Endodermal cell (in vitro differentiated cells): Measurements from ENCODE around the gene TRAPPC3. TPM values are rescaled to one million over a fixed set of nuclear protein-coding genes. Genes with fewer than 3 reads are reported as not detected.

Source experiments
- DNase-seq: peaks from one replicate; pipeline ENCODE4 v3.0.0-alpha.2; 2017
- H3K27ac ChIP-seq: 2 replicates; pipeline ENCODE4 v1.5.1; 2013; ENCODE audit warnings: mild to moderate bottlenecking, low read depth, low read length, moderate library complexity
- H3K27me3 ChIP-seq: 2 replicates; pipeline ENCODE4 v1.6.1; 2013; ENCODE audit warnings: mild to moderate bottlenecking, low read length, moderate library complexity; ENCODE audit not compliant: insufficient read depth, control insufficient read depth, poor library complexity, severe bottlenecking
- H3K36me3 ChIP-seq: 2 replicates; pipeline ENCODE4 v1.7.0; 2013; ENCODE audit warnings: mild to moderate bottlenecking, low read length, moderate library complexity; ENCODE audit not compliant: control insufficient read depth, insufficient read depth
- H3K4me1 ChIP-seq: one replicate; pipeline ENCODE4 v1.7.0; 2013; ENCODE audit warnings: low read length; ENCODE audit not compliant: control insufficient read depth, insufficient read depth
- H3K4me3 ChIP-seq: 2 replicates; pipeline ENCODE4 v1.5.1; 2013; ENCODE audit warnings: mild to moderate bottlenecking, low read length, moderate library complexity
- H3K9ac ChIP-seq: 2 replicates; pipeline ENCODE4 v1.6.1; 2013; ENCODE audit warnings: mild to moderate bottlenecking, low read length, moderate library complexity; ENCODE audit not compliant: poor library complexity, severe bottlenecking; ENCODE audit errors: extremely low read depth
- H3K9me3 ChIP-seq: 2 replicates; pipeline ENCODE4 v1.6.1; 2013; ENCODE audit warnings: mild to moderate bottlenecking, low read length, moderate library complexity; ENCODE audit not compliant: control insufficient read depth
- H3K27ac Mint-ChIP-seq: 2 replicates; pipeline ENCODE4 v1.8.0; 2020; ENCODE audit warnings: mixed read lengths
- H3K27me3 Mint-ChIP-seq: 2 replicates; pipeline ENCODE4 v1.8.0; 2021; ENCODE audit warnings: mild to moderate bottlenecking, mixed read lengths; ENCODE audit not compliant: insufficient read depth
- H3K36me3 Mint-ChIP-seq: 2 replicates; pipeline ENCODE4 v1.8.0; 2020; ENCODE audit warnings: low read depth, mixed read lengths
- H3K4me1 Mint-ChIP-seq: 2 replicates; pipeline ENCODE4 v1.8.0; 2020; ENCODE audit warnings: mixed read lengths
- H3K4me3 Mint-ChIP-seq: 2 replicates; pipeline ENCODE4 v1.8.0; 2020; ENCODE audit warnings: mild to moderate bottlenecking, moderate library complexity, mixed read lengths
- H3K9me3 Mint-ChIP-seq: 2 replicates; pipeline ENCODE4 v1.8.0; 2020; ENCODE audit warnings: mild to moderate bottlenecking, mixed read lengths
- WGBS, 2 experiments: methylation state at CpG; one replicate each; pipeline versions ENCODE4 v1.1.5 to v1.1.7; 2013; ENCODE audit warnings: missing lambda C conversion rate in 2 of 2, mixed read lengths in 1 of 2; ENCODE audit not compliant: insufficient coverage in 1 of 2, insufficient read length in 1 of 2; 5-methylcytosine and 5-hydroxymethylcytosine counted together
- total RNA-seq, 2 donors: library from RNA; stranded (reverse); fragmentation: NEBNext Ultra II Directional in 1 of 2; extraction: Animal tissue kit (Norgen Biotek cat#: 25700) in 1 of 2; gene quantifications; 2 replicates in 1 of 2; 3 replicates in 1 of 2; pipeline ENCODE4 v1.2.1, GENCODE V29; 2021
- TF ChIP-seq, protein P1 (sequence below): fragments of 200-600 bp; sonication (generic); conservative IDR thresholded peaks from 2 replicates; pipeline ENCODE4 v1.5.0; 2021; ENCODE audit warnings: antibody characterized with exemption, mild to moderate bottlenecking

TRAPPC3 gene
- total RNA-seq, 2 donors from 2014 or later, result 61.5 to 79.9 TPM

DNA sequence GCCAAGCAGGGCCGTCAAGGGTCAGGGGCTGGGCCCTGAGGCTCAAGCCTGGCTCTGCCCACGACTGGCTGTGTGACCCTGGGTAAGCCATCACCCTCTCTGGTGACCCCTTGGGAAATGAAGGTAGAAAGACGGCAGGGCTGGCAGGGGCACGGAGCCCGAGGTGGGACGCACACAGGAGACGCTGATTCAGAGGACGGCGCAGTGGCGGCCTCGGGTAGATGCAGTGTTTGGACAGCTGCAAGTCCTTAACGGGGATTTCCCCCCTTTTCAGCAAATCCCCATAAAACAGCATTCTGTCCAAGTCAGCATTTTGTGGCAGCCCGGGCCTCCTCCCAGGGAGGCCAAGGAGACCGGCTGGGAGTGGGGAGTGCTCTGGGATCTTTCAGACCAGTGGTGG, 41.0 kb downstream of the TRAPPC3 start:
- Mint-ChIP-seq H3K4me3 (no peak overlapping the region), H3K9me3 (no peaks in the 10 kb centered on the region), H3K36me3 (no peaks in the 10 kb centered on the region), H3K4me1 (no peaks in the 10 kb centered on the region), H3K27ac (no peak overlapping the region), H3K27me3 (no peaks in the 10 kb centered on the region)
- H3K9ac ChIP-seq, result no peak overlapping the region
- H3K4me3 ChIP-seq, result no peak overlapping the region
- H3K4me1 ChIP-seq, result no peaks in the 10 kb centered on the region
- TF ChIP-seq, protein P1, sequence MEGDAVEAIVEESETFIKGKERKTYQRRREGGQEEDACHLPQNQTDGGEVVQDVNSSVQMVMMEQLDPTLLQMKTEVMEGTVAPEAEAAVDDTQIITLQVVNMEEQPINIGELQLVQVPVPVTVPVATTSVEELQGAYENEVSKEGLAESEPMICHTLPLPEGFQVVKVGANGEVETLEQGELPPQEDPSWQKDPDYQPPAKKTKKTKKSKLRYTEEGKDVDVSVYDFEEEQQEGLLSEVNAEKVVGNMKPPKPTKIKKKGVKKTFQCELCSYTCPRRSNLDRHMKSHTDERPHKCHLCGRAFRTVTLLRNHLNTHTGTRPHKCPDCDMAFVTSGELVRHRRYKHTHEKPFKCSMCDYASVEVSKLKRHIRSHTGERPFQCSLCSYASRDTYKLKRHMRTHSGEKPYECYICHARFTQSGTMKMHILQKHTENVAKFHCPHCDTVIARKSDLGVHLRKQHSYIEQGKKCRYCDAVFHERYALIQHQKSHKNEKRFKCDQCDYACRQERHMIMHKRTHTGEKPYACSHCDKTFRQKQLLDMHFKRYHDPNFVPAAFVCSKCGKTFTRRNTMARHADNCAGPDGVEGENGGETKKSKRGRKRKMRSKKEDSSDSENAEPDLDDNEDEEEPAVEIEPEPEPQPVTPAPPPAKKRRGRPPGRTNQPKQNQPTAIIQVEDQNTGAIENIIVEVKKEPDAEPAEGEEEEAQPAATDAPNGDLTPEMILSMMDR, result no peak
- H3K36me3 ChIP-seq, result no peaks in the 10 kb centered on the region
- 89 to 91% methylated on average over 12 to 14 of the region's 14 CpGs for WGBS, 2 experiments
- H3K9me3 ChIP-seq, result no peaks in the 10 kb centered on the region
- H3K27me3 ChIP-seq, result no peaks in the 10 kb centered on the region
- no peak for DNase-seq
- no peak overlapping the region for H3K27ac ChIP-seq

DNA sequence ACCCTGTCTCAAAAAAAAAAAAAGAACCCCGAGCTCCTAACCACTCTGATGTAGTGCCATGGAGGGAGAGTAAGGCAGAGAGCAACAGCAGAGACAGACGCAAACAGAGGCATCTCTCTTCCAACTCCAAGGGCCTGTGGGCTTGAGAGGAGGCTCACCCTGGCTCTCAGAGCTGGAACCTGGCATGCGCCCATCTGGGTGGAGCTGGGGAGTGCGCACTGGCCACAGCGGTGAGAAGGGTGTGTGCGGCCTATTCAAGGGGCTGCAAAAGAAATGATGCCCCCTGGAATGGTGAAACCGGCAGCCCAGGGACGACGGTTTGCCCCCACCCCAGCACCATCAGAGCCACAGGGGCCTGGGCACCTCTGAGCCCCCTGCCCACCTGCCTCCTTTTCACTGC, 41.9 kb downstream of the TRAPPC3 start:
- Mint-ChIP-seq H3K27ac (no peak overlapping the region), H3K4me3 (no peak overlapping the region), H3K4me1 (no peaks in the 10 kb centered on the region), H3K36me3 (no peaks in the 10 kb centered on the region), H3K27me3 (no peaks in the 10 kb centered on the region), H3K9me3 (no peaks in the 10 kb centered on the region)
- TF ChIP-seq, protein P1, result no peak
- no peak for DNase-seq
- 94 to 100% methylated on average over 1 to 9 of the region's 9 CpGs for WGBS, 2 experiments
- H3K36me3 ChIP-seq, result no peaks in the 10 kb centered on the region
- H3K4me3 ChIP-seq, result no peak overlapping the region
- H3K27me3 ChIP-seq, result no peaks in the 10 kb centered on the region
- H3K27ac ChIP-seq, result no peak overlapping the region
- no peak overlapping the region for H3K9ac ChIP-seq
- no peaks in the 10 kb centered on the region for H3K9me3 ChIP-seq
- H3K4me1 ChIP-seq, result no peaks in the 10 kb centered on the region

DNA sequence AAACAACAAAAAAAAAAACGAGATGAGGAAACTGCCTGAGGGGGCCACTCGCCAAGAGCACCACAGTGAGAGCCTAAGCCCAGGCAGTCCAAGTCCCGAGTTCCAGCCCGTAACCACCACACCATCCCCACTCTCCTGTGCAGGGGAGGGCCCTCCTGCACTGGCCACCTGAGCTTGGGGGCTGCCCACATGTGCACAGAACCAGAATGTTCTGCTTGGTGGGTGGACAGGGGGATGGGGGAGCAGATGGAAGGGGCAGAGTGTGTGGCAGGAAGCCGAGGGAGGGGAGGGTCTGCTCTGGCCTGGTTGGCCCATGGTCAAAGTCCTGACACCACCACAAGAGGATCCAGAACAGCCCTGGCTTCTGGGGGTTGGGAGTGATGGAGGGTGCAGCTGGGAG, 43.0 kb downstream of the TRAPPC3 start:
- H3K4me3 Mint-ChIP-seq, result no peak overlapping the region
- H3K36me3 ChIP-seq, result no peaks in the 10 kb centered on the region
- H3K27me3 ChIP-seq, result no peaks in the 10 kb centered on the region
- no peaks in the 10 kb centered on the region for H3K9me3 ChIP-seq
- TF ChIP-seq, protein P1, result no peak
- no peaks in the 10 kb centered on the region for H3K36me3 Mint-ChIP-seq
- no peak for DNase-seq
- H3K4me3 ChIP-seq, result no peak overlapping the region
- no peaks in the 10 kb centered on the region for H3K9me3 Mint-ChIP-seq
- H3K27ac Mint-ChIP-seq, result no peak overlapping the region
- H3K4me1 ChIP-seq, result no peaks in the 10 kb centered on the region
- no peaks in the 10 kb centered on the region for H3K27me3 Mint-ChIP-seq
- H3K9ac ChIP-seq, result no peak overlapping the region
- no peak overlapping the region for H3K27ac ChIP-seq
- WGBS, 2 experiments, result 66 to 100% methylated on average over 2 to 5 of the region's 5 CpGs
- no peaks in the 10 kb centered on the region for H3K4me1 Mint-ChIP-seq
